ENCODE results near the gene CETP.

CETP gene

DNA sequence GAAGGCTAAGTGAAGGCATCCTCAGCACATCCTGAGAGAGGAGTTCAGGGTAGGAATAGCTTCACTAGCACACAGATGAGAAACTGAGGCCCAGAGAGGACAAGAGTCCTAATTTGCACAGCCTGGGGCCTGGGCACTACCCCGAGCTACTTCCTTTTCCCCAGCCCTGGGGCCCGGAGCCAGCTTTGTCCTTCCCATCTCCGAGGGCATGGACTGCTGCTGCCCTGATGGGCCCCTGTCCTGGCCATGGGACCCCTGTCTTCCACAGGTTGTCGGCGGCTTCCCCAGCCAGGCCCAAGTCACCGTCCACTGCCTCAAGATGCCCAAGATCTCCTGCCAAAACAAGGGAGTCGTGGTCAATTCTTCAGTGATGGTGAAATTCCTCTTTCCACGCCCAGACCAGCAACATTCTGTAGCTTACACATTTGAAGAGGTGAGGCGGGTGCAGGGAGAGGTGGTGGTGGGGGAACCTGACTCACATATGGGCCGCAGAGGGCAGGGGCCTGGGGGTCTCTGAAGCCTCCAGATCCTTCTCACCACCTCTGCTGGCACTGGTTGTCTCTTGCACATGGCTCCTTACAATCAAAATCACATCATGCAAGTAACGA, 16.2 kb downstream of the CETP start:
- TF ChIP-seq, protein P1, sequence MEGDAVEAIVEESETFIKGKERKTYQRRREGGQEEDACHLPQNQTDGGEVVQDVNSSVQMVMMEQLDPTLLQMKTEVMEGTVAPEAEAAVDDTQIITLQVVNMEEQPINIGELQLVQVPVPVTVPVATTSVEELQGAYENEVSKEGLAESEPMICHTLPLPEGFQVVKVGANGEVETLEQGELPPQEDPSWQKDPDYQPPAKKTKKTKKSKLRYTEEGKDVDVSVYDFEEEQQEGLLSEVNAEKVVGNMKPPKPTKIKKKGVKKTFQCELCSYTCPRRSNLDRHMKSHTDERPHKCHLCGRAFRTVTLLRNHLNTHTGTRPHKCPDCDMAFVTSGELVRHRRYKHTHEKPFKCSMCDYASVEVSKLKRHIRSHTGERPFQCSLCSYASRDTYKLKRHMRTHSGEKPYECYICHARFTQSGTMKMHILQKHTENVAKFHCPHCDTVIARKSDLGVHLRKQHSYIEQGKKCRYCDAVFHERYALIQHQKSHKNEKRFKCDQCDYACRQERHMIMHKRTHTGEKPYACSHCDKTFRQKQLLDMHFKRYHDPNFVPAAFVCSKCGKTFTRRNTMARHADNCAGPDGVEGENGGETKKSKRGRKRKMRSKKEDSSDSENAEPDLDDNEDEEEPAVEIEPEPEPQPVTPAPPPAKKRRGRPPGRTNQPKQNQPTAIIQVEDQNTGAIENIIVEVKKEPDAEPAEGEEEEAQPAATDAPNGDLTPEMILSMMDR (IDR thresholded peaks at IDR 0.05; ENCODE audit: low read depth, low read length): no peak

DNA sequence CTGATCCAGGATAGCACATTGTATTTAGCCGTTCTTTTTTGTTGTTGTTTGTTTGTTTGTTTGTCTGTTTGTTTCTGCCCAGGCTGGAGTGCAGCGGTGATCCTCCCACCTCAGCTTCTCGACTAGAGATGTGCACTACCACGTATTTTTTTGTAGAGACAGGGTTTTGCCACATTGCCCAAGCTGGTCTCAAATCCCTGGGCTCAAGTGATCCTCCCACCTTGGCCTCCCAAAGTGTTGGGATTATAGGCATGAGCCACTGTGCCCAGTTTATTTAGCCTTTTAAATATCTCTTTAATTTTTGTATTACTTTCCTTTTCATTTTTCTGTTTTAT, 18.4 kb downstream of the CETP start:
- TF ChIP-seq, protein P1 (IDR thresholded peaks at IDR 0.05; ENCODE audit: low read depth, low read length): no peak
- no peak overlapping the region for H3K4me3 ChIP-seq (ENCODE audit: low read depth, low read length)

More for the DNA sequence above, 16.2 kb downstream of the CETP start:
- H3K4me3 ChIP-seq (ENCODE audit: low read depth, low read length): no peak overlapping the region

DNA sequence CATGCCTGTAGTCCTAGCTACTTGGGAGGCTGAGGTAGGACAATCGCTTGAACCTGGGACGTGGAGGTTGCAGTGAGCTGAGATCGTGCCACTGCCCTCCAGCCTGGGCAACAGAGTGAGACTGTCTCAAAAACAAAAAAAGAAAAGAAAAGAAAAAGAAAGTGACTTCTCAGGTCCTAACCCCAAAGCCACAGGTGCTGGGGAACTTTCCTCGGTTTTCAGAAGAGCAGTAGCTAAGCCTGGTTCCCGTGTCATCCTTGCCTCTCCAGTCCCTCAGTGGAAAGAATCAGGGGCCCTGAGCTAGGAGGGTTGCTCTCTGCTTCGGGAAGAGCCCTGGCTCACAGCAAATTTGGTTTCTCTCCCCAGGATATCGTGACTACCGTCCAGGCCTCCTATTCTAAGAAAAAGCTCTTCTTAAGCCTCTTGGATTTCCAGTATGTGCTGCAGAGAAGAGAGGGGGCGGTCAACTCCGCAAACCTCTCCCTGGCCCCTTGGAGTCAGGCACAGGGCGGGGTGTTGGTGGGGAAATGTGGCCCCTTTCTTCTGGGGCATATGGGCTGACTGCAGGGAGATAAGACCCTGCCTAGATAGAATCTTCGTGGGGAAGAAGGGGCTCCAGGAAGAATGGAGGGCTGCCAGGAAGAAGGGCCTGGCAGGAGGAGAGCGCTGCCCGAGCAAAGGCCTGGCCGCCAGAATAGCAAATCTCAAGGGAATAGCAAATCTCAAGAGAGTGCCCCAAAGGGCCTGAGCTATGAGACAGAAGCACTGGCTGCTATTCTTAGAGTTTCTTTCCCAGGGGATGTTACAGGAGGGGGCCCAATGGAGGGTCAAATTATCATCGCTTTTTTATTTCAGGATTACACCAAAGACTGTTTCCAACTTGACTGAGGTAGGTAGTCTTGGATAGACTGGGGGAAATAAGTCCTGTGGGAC, 19.3 kb downstream of the CETP start:
- H3K4me3 ChIP-seq (ENCODE audit: low read depth, low read length): no peak overlapping the region
- TF ChIP-seq, protein P1 (IDR thresholded peaks at IDR 0.05; ENCODE audit: low read depth, low read length): no peak

DNA sequence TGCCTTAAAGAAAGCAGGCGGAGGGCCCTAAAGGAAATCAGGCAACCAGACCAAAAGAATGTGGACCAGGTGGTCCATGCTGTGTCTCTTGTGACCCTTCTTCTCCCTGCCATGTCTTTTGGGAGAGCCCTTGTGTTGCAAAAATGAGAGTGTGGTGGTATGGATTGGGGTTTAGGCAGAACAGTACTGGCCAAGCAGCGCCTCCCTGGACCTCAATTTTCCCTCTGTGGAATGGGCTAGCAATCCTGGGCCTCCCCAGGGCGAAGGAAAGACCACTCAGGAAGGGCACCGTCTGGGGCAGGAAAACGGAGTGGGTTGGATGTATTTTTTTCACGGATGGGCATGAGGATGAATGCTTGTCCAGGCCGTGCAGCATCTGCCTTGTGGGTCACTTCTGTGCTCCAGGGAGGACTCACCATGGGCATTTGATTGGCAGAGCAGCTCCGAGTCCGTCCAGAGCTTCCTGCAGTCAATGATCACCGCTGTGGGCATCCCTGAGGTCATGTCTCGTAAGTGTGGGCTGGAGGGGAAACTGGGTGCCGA, 20.1 kb downstream of the CETP start:
- TF ChIP-seq, protein P1 (IDR thresholded peaks at IDR 0.05; ENCODE audit: low read depth, low read length): no peak
- H3K4me3 ChIP-seq (ENCODE audit: low read depth, low read length): no peak overlapping the region

DNA sequence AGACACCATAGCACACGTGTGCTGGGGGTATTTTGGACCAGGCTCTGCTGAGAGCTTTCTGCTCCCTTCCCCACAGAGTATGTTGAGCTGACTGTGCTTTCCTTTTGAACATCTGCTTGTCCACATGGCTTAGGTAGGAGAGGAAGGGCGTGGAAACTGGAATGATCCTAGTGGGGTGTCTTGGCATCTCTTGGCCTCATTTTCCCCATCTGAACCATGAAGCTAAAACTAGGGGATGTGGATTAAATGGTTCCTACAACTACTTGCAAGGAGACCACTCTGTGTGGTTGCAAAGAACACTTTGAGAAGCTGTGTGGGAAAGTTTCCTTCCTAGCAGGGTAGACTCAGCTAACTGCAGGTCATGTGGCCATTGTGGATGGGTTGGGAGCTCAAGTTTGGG, 20.9 kb downstream of the CETP start:
- TF ChIP-seq, protein P1 (IDR thresholded peaks at IDR 0.05; ENCODE audit: low read depth, low read length): no peak

DNA sequence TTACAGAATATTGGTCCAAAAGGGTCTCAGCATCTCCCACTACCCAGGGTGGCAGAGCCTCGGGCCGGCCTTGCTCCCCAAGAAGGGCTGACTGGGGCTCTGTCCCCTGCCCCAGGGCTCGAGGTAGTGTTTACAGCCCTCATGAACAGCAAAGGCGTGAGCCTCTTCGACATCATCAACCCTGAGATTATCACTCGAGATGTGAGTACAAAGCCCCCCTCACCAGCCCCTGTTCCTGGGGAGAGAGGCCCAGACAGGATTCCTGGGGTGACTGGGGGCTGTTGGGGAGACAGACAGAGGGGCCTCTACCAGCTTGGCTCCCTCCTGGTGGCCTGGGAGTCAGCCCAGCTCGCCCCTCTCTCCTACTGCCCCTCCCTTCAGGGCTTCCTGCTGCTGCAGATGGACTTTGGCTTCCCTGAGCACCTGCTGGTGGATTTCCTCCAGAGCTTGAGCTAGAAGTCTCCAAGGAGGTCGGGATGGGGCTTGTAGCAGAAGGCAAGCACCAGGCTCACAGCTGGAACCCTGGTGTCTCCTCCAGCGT, 21.5 kb downstream of the CETP start:
- TF ChIP-seq, protein P1 (IDR thresholded peaks at IDR 0.05; ENCODE audit: low read depth, low read length): no peak
- H3K4me3 ChIP-seq (ENCODE audit: low read depth, low read length): no peak overlapping the region

More for the DNA sequence above, 20.9 kb downstream of the CETP start:
- no peak overlapping the region for H3K4me3 ChIP-seq (ENCODE audit: low read depth, low read length)
